Gastroesophageal sphincter (tissue), 4 donors: ENCODE results near the gene CHGA. TPM values are rescaled to one million over a fixed set of nuclear protein-coding genes. Genes with fewer than 3 reads are reported as not detected.

Source experiments
- ATAC-seq: fragments of 150-250 bp; one replicate; pipeline ENCODE4 v1.9.1; 2016; ENCODE audit warnings: mild to moderate bottlenecking, moderate library complexity
- H3K27ac ChIP-seq, 4 donors: fragments of 200-600 bp; sonication (generic) in 3 of 4; 1 replicate in 3 of 4; 2 replicates in 1 of 4; pipeline ENCODE4 v1.5.1; 2016 to 2019
- H3K27me3 ChIP-seq: fragments of 200-600 bp; sonication (generic); one replicate; pipeline ENCODE4 v1.5.1; 2019
- H3K36me3 ChIP-seq, 2 donors: fragments of 200-600 bp; sonication (generic); one replicate each; pipeline ENCODE4 v1.5.1; 2019; ENCODE audit warnings: control low read depth in 1 of 2
- H3K4me1 ChIP-seq, 3 donors: fragments of 200-600 bp; sonication (generic); 1 replicate in 2 of 3; 2 replicates in 1 of 3; pipeline ENCODE4 v1.5.1; 2016 to 2019; ENCODE audit warnings: control low read depth in 2 of 3
- H3K4me3 ChIP-seq, 2 donors: fragments of 200-600 bp; sonication (generic); one replicate each; pipeline ENCODE4 v1.5.1; 2019; ENCODE audit warnings: mild to moderate bottlenecking in 1 of 2, moderate library complexity in 1 of 2
- H3K9me3 ChIP-seq, 3 donors: fragments of 200-600 bp; sonication (generic); one replicate each; pipeline ENCODE4 v1.5.1; 2017 to 2019; ENCODE audit warnings: control low read depth in 2 of 3
- EP300 ChIP-seq: sonication (generic); formaldehyde crosslinking; IDR thresholded peaks from one replicate; pipeline ENCODE4 v1.6.1; 2017; ENCODE audit warnings: antibody characterized with exemption, mild to moderate bottlenecking
- POLR2A ChIP-seq, 2 donors: fragments of 450-650 bp; IDR thresholded peaks; one replicate each; pipeline ENCODE4 v1.6.1; 2017; ENCODE audit warnings: antibody characterized with exemption in 2 of 2, mild to moderate bottlenecking in 2 of 2, moderate library complexity in 1 of 2
- POLR2AphosphoS5 ChIP-seq: sonication (generic); formaldehyde crosslinking; IDR thresholded peaks from one replicate; pipeline ENCODE4 v1.6.1; 2017; ENCODE audit warnings: antibody characterized with exemption
- WGBS, 2 donors: methylation state at CpG; one replicate each; pipeline ENCODE4 v1.1.5; 2018; ENCODE audit warnings: low coverage in 1 of 2; 5-methylcytosine and 5-hydroxymethylcytosine counted together
- total RNA-seq, 4 donors: library from RNA; depleted of rRNA; stranded (reverse); fragments of >200 nt; gene quantifications; one replicate each; pipeline ENCODE4 v1.1.0, GENCODE V29; 2016
- TF ChIP-seq, protein P1 (sequence below), 4 experiments: fragments of 200-600 bp in 2 of 4; fragments of 450-650 bp in 2 of 4; sonication (generic) in 1 of 4; IDR thresholded peaks; one replicate each; pipeline ENCODE4 v1.5.1; 2017 to 2019; ENCODE audit warnings: antibody characterized with exemption in 4 of 4, mild to moderate bottlenecking in 2 of 4, moderate library complexity in 2 of 4

CHGA gene
- total RNA-seq, 4 donors from 2014 or later: 1.8 TPM; not detected in 1

DNA sequence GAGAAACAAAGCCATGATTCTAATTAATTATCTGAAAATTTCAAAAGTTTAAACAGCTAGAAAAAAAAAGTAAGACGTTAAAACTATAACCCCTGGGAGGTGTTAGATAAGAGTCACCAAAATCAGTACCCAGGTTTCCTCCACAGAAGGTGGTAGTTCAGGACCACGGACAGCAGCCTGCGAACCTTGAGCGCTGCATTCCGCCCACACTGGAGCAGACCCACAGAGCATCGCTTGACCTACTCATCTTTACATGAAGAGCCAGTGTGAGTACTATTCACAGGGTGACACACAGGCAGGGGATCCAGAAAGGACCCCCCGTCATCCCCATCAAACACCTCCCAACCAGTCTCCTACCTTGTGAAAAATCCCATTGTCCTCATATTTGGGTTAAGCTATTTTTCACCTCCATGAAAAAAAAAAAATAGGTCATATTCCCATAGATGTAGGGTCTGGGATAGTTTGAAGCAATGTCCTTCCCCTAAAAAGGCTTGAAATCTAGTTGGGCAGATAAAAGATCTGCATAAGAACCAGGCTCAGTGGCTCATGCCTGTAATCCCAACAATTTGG, 8.8 kb upstream of the CHGA start:
- no peak for ATAC-seq
- no peak overlapping the region for H3K27ac ChIP-seq
- WGBS, 2 donors: 0 to 6% methylated on average over 6 of the region's 7 CpGs
- no peak overlapping the region for H3K4me3 ChIP-seq
- H3K36me3 ChIP-seq: no peaks in the 10 kb centered on the region
- no peaks in the 10 kb centered on the region for H3K9me3 ChIP-seq
- TF ChIP-seq POLR2AphosphoS5 (no peak), POLR2A (IDR thresholded peaks at IDR 0.05) (no peak), EP300 (no peak)
- TF ChIP-seq, protein P1, sequence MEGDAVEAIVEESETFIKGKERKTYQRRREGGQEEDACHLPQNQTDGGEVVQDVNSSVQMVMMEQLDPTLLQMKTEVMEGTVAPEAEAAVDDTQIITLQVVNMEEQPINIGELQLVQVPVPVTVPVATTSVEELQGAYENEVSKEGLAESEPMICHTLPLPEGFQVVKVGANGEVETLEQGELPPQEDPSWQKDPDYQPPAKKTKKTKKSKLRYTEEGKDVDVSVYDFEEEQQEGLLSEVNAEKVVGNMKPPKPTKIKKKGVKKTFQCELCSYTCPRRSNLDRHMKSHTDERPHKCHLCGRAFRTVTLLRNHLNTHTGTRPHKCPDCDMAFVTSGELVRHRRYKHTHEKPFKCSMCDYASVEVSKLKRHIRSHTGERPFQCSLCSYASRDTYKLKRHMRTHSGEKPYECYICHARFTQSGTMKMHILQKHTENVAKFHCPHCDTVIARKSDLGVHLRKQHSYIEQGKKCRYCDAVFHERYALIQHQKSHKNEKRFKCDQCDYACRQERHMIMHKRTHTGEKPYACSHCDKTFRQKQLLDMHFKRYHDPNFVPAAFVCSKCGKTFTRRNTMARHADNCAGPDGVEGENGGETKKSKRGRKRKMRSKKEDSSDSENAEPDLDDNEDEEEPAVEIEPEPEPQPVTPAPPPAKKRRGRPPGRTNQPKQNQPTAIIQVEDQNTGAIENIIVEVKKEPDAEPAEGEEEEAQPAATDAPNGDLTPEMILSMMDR (IDR thresholded peaks at IDR 0.05): no peak
- H3K27me3 ChIP-seq: peaks cover 16% of the 10 kb centered on the region
- H3K4me1 ChIP-seq: no peaks in the 10 kb centered on the region

DNA sequence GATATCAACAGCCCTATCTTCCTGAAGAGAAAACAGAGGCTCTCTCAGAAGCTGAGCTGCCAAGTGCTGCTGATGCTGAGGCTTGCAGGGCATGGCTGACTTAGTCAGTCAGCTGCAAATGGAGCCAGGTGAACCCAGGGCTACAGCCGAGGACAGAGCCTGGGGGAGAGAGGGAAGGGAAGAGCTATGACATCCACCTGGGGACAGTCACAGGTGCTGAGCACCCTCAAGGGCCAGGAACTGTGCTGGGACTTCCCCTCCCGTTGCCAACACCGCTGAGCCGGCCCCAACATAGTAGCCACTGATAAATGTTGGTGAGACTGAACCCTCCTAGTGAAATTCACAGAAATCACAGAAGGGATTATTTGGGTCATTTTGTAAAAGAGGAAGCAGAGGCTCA, 6.7 kb upstream of the CHGA start:
- ATAC-seq: no peak
- WGBS, 2 donors: 36 to 80% methylated on average over 1 to 4 of the region's 4 CpGs
- no peaks in the 10 kb centered on the region for H3K36me3 ChIP-seq
- no peaks in the 10 kb centered on the region for H3K4me1 ChIP-seq
- peaks cover 21% of the 10 kb centered on the region for H3K27me3 ChIP-seq
- H3K9me3 ChIP-seq: no peaks in the 10 kb centered on the region
- no peak overlapping the region for H3K4me3 ChIP-seq
- no peak for TF ChIP-seq POLR2AphosphoS5
- TF ChIP-seq EP300: no peak
- TF ChIP-seq, protein P1 (IDR thresholded peaks at IDR 0.05): no peak
- TF ChIP-seq POLR2A (IDR thresholded peaks at IDR 0.05): no peak
- no peak overlapping the region for H3K27ac ChIP-seq

DNA sequence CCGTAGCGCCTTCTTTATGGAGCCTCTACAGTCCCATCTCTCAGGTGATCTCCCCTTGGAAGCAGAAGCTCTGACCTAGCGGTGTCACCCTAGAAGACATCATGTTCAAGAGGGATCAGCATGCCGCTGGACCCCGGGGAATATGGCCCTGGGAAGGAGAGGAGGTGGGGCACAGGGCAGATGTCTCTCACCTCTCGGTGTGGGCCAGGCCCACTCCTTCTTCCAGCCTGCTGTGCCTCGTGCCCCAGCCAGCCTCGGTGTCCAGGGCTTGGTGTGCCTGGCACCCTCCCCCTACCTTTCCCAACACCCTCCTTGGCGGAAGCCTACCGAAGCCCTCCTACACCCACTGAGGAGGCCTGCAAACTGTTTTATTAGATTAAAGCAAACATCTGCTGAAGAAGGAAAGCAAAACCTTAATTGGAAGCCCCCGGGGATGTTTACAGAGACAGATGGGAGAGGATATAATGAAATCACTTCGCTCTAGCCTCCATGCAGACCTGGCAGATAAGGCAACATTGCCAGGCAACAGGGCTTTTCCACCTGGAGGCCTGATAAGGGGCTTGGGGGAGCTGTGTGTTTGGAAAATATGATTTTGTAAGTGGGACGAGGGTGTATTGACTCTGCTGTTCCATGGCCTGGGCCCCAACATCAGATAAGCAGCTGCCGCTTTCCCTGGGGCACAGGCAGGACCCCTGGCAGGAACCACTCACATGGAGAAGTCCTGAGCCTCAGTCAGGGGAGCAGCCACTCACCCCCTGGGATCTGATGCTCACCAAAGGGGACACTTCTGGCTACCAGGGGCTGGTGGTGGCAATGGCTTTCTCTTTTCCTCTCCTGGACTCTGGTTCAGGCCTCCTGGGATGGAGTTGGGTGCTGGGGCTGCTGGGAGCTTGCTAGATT, 5.7 kb upstream of the CHGA start:
- no peak for ATAC-seq
- TF ChIP-seq EP300 (no peak), POLR2A (IDR thresholded peaks at IDR 0.05) (no peak), POLR2AphosphoS5 (no peak)
- TF ChIP-seq, protein P1 (IDR thresholded peaks at IDR 0.05): no peak
- no peaks in the 10 kb centered on the region for H3K9me3 ChIP-seq
- H3K36me3 ChIP-seq: no peaks in the 10 kb centered on the region
- no peak overlapping the region for H3K4me3 ChIP-seq
- no peaks in the 10 kb centered on the region for H3K4me1 ChIP-seq
- peaks cover 31% of the 10 kb centered on the region for H3K27me3 ChIP-seq
- WGBS, 2 donors: 46 to 86% methylated on average over 1 to 2 of the region's 14 CpGs
- H3K27ac ChIP-seq: no peak overlapping the region

DNA sequence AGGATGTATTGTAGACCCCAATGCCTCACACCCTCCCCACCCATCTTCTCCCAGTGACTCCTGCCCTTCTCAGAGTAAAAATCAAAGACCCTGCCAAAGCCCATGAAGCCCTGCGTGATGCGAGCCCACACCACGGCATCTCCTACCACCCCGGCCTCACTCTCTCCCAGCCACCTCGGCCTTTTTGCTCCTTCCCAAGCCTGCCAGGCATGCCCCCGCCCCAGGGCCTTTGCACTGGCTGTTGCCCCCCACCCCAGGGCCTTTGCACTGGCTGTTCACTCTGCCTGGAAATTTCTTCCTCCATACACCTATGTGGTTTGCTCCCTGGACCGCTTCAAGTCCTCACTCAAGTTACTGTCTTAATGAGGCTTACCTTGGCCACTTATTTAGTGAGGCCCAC, 5.0 kb upstream of the CHGA start:
- Histone ChIP-seq H3K27ac (no peak overlapping the region), H3K9me3 (no peaks in the 10 kb centered on the region), H3K4me3 (no peak overlapping the region), H3K27me3 (peaks cover 37% of the 10 kb centered on the region), H3K36me3 (no peaks in the 10 kb centered on the region), H3K4me1 (peaks cover 0 to 3% (median 0%) of the 10 kb centered on the region in 3 donors)
- 72 to 77% methylated on average over 6 to 7 of the region's 7 CpGs for WGBS, 2 donors
- no peak for ATAC-seq
- TF ChIP-seq, protein P1 (IDR thresholded peaks at IDR 0.05): no peak
- TF ChIP-seq POLR2AphosphoS5 (no peak), POLR2A (IDR thresholded peaks at IDR 0.05) (no peak)

DNA sequence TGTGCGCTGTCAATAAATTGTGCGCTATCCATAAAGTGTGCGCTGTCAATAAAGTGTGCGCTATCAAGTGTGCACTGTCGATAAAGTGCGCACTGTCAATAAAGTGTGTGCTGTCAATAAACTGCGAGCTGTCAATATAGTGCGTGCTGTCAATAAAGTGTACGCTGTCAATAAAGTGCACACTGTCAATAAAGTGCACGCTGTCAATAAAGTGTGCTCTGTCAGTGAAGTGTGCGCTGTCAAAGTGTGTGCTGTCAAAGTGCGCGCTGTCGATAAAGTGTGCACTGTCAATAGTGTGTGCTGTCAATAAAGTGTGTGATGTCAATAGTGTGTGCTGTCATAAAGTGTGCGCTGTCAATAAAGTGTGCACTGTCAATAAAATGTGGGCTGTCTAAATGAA, 2.9 kb upstream of the CHGA start:
- TF ChIP-seq POLR2AphosphoS5 (no peak), EP300 (no peak), POLR2A (IDR thresholded peaks at IDR 0.05) (no peak)
- TF ChIP-seq, protein P1 (IDR thresholded peaks at IDR 0.05): no peak
- Histone ChIP-seq H3K4me3 (no peak overlapping the region), H3K9me3 (no peaks in the 10 kb centered on the region), H3K27ac (no peak overlapping the region), H3K36me3 (no peaks in the 10 kb centered on the region), H3K4me1 (peaks cover 0 to 9% (median 0%) of the 10 kb centered on the region in 3 donors), H3K27me3 (peaks cover 51% of the 10 kb centered on the region)
- ATAC-seq: no peak
- WGBS, 2 donors: 93 to 95% methylated on average over 15 of the region's 15 CpGs
